HG03175 (cell line): ENCODE data around the gene MAPK8.

Experiments used
- ATAC-seq: cut with Tn5 transposase; IDR thresholded peaks from one replicate; pipeline ENCODE4 v1.9.1; 2021; ENCODE audit warnings: mild to moderate bottlenecking, moderate library complexity; ENCODE audit not compliant: unreplicated experiment

The MAPK8 gene

DNA sequence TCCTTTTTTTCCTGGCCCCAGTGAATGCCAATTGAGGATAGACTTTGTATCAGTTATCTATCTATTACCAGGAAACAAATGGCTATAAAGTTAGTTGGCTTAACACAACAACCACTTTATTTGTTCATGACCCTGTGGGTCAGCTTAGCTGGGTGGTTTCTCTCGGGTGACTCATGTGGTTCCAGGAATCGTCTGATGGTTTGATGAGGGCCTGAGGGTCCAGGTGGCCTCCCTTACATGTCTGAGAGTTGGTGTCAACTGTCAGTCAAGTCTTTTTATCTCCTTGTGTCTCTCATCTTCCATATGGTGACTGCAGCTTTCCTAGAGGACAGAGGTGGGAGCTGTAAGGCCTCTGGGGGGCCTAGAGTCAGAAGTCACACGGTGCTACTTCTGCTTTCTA is 15.3 kb upstream of the MAPK8 start:
- no peak for ATAC-seq

DNA sequence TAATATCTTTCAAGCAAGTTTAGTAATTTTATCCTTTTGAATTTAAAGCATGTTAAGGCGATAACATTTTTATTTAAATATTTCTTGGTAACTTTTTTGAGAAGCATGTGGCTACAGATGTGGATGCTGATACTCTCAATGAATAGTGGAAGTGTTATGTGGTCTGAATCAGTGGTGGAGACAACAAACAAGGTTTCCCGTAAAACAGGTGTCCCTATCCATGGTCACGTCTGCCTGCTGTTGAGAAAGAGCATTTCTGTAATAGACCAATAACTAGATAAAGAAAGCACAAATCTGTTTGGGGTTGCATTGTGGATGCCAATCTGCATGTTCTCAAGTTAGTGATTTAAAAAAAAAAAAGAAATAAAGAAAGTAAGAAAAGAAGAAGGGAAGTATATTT is 13.9 kb upstream of the MAPK8 start:
- no peak for ATAC-seq

DNA sequence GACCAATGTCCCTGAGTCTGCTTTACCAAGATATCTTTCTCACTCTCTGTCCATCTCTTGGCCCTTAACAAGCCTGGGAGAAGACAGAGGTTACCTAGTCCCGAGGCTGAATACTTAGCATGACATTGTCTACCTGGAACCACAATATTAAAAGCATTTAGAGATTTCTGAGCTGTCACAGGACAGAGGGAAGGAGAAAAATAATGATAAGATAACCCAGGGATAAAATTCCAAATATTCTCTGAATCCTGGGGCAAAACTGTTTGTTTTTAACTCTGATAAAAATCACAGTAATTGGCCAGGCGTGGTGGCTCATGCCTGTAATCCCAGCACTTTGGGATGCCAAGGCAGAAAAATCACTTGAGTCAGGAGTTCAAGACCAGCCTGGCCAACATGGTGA is 12.0 kb upstream of the MAPK8 start:
- no peak for ATAC-seq

- no peak for ATAC-seq
Measured at GRCh38 chr10:48296576-48297098, 9.8 kb upstream of the MAPK8 start.

GRCh38 chr10:48299066-48299465 is 7.4 kb upstream of the MAPK8 start:
- ATAC-seq = no peak

DNA sequence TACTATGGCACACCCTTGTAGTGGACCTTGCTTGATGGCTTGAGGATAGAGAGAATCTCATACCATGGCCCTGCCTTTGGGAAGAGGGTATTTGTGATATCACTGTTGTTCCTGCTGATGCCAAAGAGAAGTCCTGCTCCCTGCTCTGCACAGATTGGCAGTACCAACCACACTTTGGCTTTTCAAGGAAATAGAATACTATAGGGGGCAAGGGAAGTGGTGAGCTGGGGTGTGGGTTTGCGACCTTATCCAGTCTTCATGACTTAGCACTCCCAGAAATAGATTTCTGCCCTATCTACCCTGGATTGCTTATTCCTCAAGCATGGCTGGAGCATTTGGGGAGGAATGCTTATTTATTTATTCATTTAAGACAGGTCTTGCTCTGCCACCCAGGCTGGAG is 6.8 kb upstream of the MAPK8 start:
- ATAC-seq = no peak

- no peak for ATAC-seq
Measured at GRCh38 chr10:48300556-48300955, 5.9 kb upstream of the MAPK8 start.

GRCh38 chr10:48302515-48303476 is 3.7 kb upstream of the MAPK8 start:
- ATAC-seq = no peak

DNA sequence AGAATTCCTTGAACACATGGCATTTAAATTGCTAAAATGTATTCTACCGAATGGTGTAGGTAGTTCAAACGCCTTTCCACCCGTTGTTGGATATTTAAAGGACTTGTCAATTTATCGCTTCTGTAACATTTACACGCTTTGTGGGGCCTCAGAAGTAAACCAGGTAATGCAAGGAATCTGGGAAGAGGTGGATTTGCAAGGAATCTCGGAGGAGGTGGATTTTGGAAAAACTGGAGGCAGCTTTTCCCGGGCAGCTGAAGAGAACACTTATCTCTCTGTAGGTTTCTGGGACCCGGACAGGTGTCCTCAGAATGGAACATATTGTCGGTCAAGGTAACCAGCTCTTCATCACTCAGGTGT is 592 bp upstream of the MAPK8 start:
- no peak for ATAC-seq

DNA sequence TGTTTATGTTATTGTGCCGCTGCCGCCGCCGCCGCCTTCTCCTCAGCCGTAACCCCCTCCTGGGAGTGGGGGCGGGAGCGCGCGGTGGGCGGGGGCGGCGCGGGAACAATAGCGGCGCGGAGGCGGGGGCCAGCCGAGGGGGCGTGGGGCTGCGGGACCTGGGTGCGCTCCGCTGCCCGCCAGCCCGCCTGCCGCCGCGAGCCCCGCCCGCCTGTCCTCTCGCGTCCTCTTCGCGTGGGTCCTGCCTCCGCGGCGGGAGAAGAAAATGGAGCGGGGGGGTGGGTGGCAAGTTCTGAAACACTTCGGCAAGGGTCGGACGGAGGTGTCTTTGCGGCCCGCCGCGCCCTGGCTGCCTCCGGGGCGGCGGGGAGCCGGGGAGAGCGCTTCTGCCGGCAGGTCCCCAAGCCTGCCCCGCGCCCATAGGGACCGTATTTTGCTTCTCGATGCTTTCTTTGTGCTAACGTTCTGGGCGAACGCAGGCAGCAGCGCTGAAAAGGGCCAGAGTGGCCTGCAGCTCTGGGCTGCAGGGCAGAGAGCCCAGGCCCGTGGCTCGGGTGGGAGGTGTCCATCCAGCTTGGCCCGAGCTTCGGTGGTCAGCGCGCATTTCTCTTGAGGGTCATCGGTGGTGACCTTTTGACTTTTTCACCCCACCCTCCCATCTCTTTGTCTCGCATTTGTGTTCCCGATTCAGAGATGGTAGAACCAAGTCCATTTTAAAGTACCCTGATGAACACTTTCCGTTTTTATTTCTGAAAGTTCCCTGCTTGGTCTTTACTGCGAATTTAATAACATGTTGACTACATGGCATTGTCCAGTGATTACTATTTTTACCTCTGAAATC is 613 bp downstream of the MAPK8 start:
- peak; percentile 31 for ATAC-seq

GRCh38 chr10:48307711-48308018 is 1.2 kb downstream of the MAPK8 start:
- no peak for ATAC-seq

GRCh38 chr10:48309711-48310226 is 3.3 kb downstream of the MAPK8 start:
- no peak for ATAC-seq

GRCh38 chr10:48314107-48314506 is 7.6 kb downstream of the MAPK8 start:
- no peak for ATAC-seq

DNA sequence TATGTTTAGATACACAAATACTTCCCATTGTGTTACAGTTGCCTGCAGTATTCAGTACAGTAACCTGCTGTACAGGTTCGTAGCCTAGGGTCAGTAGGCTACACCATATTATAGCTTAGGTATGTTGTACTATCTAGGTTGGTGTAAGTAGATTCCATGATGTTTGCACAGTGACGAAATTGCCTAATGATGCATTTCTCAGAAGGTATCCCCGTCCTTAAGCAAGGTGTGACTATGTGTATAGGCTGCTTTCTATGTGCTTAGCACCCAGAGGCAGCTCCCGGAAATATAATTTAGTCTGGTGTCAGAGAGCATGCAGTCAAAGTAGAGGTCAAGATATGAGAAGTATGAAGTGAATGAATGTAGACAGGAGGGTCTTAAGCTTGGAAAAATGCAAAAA is 9.8 kb downstream of the MAPK8 start:
- no peak for ATAC-seq

- no peak for ATAC-seq
Measured at GRCh38 chr10:48317321-48317990, 11.0 kb downstream of the MAPK8 start.

DNA sequence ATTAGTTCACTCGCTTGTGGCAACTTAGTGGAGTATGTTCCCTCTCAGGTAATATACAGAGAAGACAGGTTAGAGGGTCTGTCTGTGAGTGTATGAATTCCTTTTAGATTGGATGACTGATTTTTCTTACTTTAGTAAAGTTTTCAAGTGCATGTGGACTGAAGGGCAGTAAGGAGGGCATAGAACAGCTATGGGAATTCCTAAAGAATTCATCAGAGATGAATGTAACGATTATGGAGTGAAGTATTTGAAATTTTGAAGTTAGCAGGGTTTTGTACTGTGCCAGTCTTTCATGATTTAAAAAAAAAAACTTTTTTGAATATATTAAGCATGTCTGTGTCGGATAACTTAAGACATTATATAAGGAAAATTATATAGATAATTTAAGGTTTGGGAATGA is 15.5 kb downstream of the MAPK8 start:
- ATAC-seq = no peak

DNA sequence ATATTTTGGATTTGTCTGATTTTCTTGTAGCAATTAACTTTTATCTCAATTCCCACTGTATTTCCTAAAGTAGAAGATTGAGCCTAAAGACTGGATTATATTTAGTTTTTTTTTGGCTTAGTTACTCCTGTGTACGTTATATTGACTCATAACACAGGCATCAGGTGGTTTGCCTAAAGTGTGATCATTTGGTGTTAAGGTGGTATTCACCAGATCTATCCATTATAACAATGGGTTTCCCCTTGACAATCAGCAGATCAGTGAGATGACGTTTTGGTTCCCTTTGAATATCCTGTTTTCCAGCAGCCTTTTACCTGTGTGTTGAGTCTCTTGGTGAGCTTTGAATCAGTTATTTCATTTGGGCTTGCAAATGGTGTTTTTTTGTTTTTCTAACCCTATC is 18.1 kb downstream of the MAPK8 start:
- no peak for ATAC-seq

GRCh38 chr10:48330269-48330668 is 23.8 kb downstream of the MAPK8 start:
- no peak for ATAC-seq

DNA sequence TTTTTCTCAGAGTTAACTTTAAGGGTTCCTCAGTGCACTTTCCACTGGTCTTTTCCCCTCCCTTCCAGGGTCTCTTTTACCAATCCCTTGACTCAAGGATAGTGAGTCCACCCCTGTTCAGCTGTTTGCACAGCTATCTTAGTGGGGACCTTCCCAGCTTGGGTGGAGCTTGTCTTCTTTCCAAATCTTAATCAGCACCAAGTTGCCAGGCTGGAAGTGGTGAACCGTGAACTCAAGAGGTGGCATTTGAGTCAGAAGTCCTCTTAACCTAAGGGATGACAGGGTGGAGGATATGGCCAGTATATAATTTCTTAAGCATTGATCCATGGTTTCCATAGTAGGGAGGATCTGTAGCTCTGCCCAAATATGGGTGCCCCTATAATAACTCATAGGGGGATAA is 25.0 kb downstream of the MAPK8 start:
- no peak for ATAC-seq

GRCh38 chr10:48332166-48332870 is 25.8 kb downstream of the MAPK8 start:
- no peak for ATAC-seq

DNA sequence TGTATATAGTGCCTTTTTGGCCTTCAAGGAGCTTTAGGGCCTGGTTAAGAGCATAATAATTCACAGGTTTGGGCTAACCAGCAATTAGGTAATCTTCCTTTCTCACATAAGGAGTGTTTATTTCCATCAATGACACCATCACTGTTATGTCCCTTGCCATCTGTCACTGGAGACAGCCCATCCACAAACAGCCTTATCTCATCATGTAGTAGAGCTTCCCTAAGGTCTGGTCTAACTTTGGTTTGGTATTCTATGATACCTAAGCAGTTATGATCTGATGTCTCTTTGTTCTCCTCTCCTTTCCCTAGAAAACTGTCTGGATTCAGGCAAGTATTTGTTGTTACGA is 26.4 kb downstream of the MAPK8 start:
- no peak for ATAC-seq
